ENCODE results near the gene WHRN.

The WHRN gene

DNA sequence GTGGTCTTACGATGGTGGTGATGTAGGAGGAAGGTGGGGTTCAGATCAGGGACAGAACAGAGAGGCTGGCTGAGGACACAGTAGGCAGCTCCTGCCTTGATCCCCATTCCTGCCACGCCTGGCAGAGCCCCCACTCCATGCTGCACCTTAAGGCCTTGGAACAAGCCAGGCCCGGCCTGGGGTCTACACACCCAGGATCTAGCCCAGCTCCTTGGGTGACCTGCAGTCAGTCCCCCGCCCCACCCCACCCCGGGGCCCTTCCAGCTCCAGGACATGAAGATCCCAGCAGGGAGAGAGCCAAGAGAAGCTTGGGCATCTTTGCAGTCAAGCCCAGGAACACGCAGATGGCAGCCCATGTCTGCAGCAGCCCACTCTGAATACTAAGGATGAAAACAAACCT, 34.7 kb downstream of the WHRN start:
- no peaks in the 10 kb centered on the region for H3K9me3 ChIP-seq (ENCODE audit: insufficient read depth, low read length)
- H3K27me3 ChIP-seq (ENCODE audit: insufficient read depth, insufficient read length): no peaks in the 10 kb centered on the region
- H3K4me3 ChIP-seq (ENCODE audit: insufficient read length, low read depth): no peak overlapping the region
- no peak for DNase-seq (ENCODE audit: low read depth, low spot score)
- H3K36me3 ChIP-seq (ENCODE audit: insufficient read depth, insufficient read length, low read length): peaks cover 13% of the 10 kb centered on the region
- no peak overlapping the region for H3K9ac ChIP-seq (ENCODE audit: insufficient read length, low read depth)
- TF ChIP-seq ZNF274 (IDR thresholded peaks at IDR 0.05; ENCODE audit: low read depth, low read length) (no peak), SUZ12 (IDR thresholded peaks at IDR 0.05; ENCODE audit: extremely low read depth, insufficient read depth, insufficient read length) (no peak), YY1 (IDR thresholded peaks at IDR 0.05; ENCODE audit: insufficient read depth, insufficient read length) (no peak)
- H3K4me1 ChIP-seq (ENCODE audit: insufficient read depth, insufficient read length): peaks cover 26% of the 10 kb centered on the region

DNA sequence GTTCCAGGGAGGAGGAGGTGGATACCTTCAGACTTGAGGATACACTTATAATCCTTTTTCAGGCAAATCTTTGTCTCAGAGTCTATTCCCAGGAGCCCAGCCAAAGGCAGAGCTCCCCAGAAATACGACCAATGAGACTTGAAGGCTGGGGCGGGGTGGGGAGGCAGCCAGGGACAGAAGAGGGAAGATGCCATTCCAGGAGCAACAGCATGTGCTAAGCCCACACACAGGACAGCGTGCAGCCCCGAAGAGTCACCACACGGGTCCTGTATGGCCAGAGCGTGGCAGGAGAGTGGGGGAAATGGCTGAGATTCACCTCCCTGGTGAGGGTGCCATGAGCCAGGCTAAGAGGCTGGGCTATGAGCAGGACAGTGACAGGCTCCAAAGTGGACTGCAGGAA, 35.2 kb downstream of the WHRN start:
- H3K9me3 ChIP-seq (ENCODE audit: insufficient read depth, low read length): no peaks in the 10 kb centered on the region
- no peaks in the 10 kb centered on the region for H3K27me3 ChIP-seq (ENCODE audit: insufficient read depth, insufficient read length)
- H3K9ac ChIP-seq (ENCODE audit: insufficient read length, low read depth): no peak overlapping the region
- no peak for DNase-seq (ENCODE audit: low read depth, low spot score)
- H3K36me3 ChIP-seq (ENCODE audit: insufficient read depth, insufficient read length, low read length): peaks cover 13% of the 10 kb centered on the region
- TF ChIP-seq YY1 (IDR thresholded peaks at IDR 0.05; ENCODE audit: insufficient read depth, insufficient read length) (no peak), ZNF274 (IDR thresholded peaks at IDR 0.05; ENCODE audit: low read depth, low read length) (no peak), SUZ12 (IDR thresholded peaks at IDR 0.05; ENCODE audit: extremely low read depth, insufficient read depth, insufficient read length) (no peak)
- no peak overlapping the region for H3K4me3 ChIP-seq (ENCODE audit: insufficient read length, low read depth)
- H3K4me1 ChIP-seq (ENCODE audit: insufficient read depth, insufficient read length): peaks cover 24% of the 10 kb centered on the region

DNA sequence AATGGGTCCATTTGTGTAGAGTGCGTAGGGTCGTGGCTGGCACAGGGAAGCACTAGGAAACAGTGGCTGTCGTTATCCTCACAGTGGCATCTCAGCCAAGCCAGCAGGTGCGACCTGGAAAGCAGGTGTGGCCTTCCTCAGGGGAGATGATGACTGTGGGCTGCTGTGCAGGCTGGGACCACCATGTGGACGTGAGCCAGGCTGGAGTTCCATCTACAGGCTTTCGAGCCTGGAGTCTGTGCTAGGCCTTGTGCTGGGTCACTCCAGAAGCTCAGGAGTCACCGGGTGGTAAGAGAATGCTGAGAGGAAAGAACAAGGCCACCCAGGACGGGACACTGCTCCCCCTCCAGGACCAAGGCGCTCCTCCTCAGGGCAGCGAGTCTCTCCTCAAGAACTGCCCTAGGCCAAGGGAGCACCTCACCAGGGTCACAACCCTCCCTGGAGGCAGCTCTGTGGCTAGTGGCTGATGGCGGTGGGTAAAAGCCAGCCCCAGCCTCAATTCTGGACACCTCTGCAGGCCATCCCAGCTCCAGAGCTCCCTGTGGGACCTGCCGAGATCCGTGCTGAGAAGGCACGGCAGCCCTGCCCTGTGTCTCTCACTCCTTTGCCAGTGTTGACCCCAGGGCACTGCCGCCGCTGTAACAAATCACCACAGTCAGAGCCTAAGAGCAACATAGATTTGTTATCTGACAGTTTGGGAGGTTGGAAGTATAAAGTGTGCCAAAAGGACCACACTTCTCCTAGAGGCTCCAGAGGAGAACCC, 36.0 kb downstream of the WHRN start:
- H3K9ac ChIP-seq (ENCODE audit: insufficient read length, low read depth): no peak overlapping the region
- no peaks in the 10 kb centered on the region for H3K27me3 ChIP-seq (ENCODE audit: insufficient read depth, insufficient read length)
- H3K36me3 ChIP-seq (ENCODE audit: insufficient read depth, insufficient read length, low read length): peaks cover 13% of the 10 kb centered on the region
- TF ChIP-seq ZNF274 (IDR thresholded peaks at IDR 0.05; ENCODE audit: low read depth, low read length): no peak
- no peak for TF ChIP-seq YY1 (IDR thresholded peaks at IDR 0.05; ENCODE audit: insufficient read depth, insufficient read length)
- no peak for TF ChIP-seq SUZ12 (IDR thresholded peaks at IDR 0.05; ENCODE audit: extremely low read depth, insufficient read depth, insufficient read length)
- H3K4me1 ChIP-seq (ENCODE audit: insufficient read depth, insufficient read length): peaks cover 18% of the 10 kb centered on the region
- DNase-seq (ENCODE audit: low read depth, low spot score): no peak
- no peaks in the 10 kb centered on the region for H3K9me3 ChIP-seq (ENCODE audit: insufficient read depth, low read length)
- no peak overlapping the region for H3K4me3 ChIP-seq (ENCODE audit: insufficient read length, low read depth)

DNA sequence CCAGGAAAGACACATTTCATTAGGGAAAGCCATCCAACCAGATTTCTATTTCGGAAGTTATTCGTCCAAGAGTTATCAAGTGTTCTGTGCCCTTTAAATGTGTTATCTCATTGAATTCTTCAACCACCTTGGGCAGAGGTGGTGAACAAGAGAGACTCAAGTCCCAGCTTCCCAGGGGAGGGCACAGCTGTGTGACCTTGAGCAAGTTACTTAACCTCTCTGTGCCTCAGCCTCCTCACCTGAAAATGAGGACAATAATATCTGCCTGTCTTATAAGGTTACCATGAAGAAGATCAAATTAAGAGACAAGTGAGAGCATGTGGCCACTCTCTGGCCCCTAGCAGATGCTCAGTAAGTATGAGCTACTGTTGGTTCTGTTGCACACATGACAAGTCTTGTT, 37.4 kb downstream of the WHRN start:
- TF ChIP-seq ZNF274 (IDR thresholded peaks at IDR 0.05; ENCODE audit: low read depth, low read length): no peak
- no peak for TF ChIP-seq SUZ12 (IDR thresholded peaks at IDR 0.05; ENCODE audit: extremely low read depth, insufficient read depth, insufficient read length)
- no peak for TF ChIP-seq YY1 (IDR thresholded peaks at IDR 0.05; ENCODE audit: insufficient read depth, insufficient read length)
- Histone ChIP-seq H3K9ac (ENCODE audit: insufficient read length, low read depth) (no peak overlapping the region), H3K9me3 (ENCODE audit: insufficient read depth, low read length) (no peaks in the 10 kb centered on the region)

DNA sequence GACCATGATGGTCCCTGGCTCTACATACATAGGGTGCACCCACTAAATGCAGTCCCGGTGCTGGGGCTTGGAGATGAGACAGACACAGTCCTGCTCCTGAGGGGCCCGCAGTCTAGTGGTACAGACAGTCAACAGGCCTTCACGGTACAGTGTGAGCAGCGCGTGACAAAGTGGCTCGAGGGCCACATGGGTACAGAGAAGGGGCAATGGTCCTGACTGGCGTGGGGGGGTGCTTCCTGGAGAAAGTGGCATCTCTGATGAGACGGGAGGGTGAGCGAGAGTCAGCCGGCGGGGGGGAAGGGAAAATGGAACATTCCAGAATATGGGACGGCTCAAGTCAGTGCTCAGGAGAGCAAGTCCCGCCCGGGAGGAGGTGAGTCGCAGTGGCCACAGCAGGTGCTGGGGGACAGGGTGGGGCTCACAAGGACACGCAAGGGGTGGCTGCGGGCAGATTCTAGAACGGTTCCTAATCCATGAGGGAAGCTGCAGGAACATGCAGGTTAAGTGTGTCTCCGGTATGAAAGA, 38.0 kb downstream of the WHRN start:
- H3K9ac ChIP-seq (ENCODE audit: insufficient read length, low read depth): no peak overlapping the region
- TF ChIP-seq YY1 (IDR thresholded peaks at IDR 0.05; ENCODE audit: insufficient read depth, insufficient read length): no peak
- no peak for TF ChIP-seq ZNF274 (IDR thresholded peaks at IDR 0.05; ENCODE audit: low read depth, low read length)
- no peak for TF ChIP-seq SUZ12 (IDR thresholded peaks at IDR 0.05; ENCODE audit: extremely low read depth, insufficient read depth, insufficient read length)

More for the DNA sequence above, 37.4 kb downstream of the WHRN start:
- Histone ChIP-seq H3K27me3 (ENCODE audit: insufficient read depth, insufficient read length) (no peaks in the 10 kb centered on the region), H3K36me3 (ENCODE audit: insufficient read depth, insufficient read length, low read length) (peaks cover 13% of the 10 kb centered on the region), H3K4me1 (ENCODE audit: insufficient read depth, insufficient read length) (peaks cover 12% of the 10 kb centered on the region), H3K4me3 (ENCODE audit: insufficient read length, low read depth) (no peak overlapping the region)
- no peak for DNase-seq (ENCODE audit: low read depth, low spot score)

DNA sequence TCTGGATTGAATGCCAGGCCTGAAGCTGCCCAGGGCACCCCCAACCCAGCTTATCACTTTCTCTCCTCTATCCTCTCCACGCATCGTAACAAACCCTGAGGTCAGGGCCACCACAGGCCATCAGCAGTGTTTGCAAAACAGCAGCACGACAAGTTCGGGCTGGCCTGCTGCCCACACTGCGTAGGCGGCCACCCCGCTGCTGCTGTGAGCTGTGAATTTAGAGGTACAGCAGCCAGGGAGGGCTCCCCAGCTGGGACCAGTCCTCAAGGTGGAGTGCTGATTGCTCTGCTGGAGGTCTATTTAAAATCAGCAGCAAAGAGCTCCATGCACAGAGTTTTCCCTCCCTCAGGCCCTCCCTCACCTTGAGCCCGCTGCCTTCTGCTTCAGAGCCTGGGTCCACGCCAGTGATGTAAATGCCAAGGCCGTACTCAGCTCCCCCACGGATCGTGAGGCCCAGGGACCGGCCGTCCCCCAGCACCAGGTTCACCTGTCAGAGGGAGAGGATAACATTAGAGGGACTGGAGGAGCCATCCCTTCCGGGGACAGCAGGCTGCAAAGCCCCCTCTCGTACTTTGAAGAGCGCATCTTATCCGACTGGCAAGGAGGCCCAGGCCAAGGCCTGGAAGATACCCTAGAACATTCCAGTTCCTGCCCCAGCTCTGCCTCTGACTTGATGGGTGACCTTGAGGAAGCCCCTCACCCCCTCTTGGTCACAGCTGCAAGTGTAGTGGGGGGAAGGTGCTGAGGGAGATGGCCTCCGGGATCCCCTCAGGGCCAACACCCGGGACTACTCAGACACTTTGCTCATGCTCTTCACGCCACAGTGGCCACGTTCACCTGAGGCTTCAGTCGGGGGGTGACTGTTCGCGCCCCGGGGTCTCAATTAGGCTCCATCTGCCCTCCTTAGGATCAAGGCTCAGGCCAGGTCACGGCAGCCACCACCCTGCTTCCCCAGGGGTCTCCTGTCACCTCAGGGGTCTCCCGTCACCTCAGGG, 39.1 kb downstream of the WHRN start:
- H3K4me1 ChIP-seq (ENCODE audit: insufficient read depth, insufficient read length): peaks cover 12% of the 10 kb centered on the region
- H3K9ac ChIP-seq (ENCODE audit: insufficient read length, low read depth): no peak overlapping the region
- DNase-seq (ENCODE audit: low read depth, low spot score): no peak
- H3K36me3 ChIP-seq (ENCODE audit: insufficient read depth, insufficient read length, low read length): peaks cover 13% of the 10 kb centered on the region
- no peaks in the 10 kb centered on the region for H3K27me3 ChIP-seq (ENCODE audit: insufficient read depth, insufficient read length)
- no peak overlapping the region for H3K4me3 ChIP-seq (ENCODE audit: insufficient read length, low read depth)
- no peaks in the 10 kb centered on the region for H3K9me3 ChIP-seq (ENCODE audit: insufficient read depth, low read length)
- no peak for TF ChIP-seq ZNF274 (IDR thresholded peaks at IDR 0.05; ENCODE audit: low read depth, low read length)
- TF ChIP-seq SUZ12 (IDR thresholded peaks at IDR 0.05; ENCODE audit: extremely low read depth, insufficient read depth, insufficient read length): no peak
- TF ChIP-seq YY1 (IDR thresholded peaks at IDR 0.05; ENCODE audit: insufficient read depth, insufficient read length): no peak

More for the DNA sequence above, 38.0 kb downstream of the WHRN start:
- no peaks in the 10 kb centered on the region for H3K9me3 ChIP-seq (ENCODE audit: insufficient read depth, low read length)
- H3K4me1 ChIP-seq (ENCODE audit: insufficient read depth, insufficient read length): peaks cover 12% of the 10 kb centered on the region
- H3K4me3 ChIP-seq (ENCODE audit: insufficient read length, low read depth): no peak overlapping the region
- DNase-seq (ENCODE audit: low read depth, low spot score): no peak
- peaks cover 13% of the 10 kb centered on the region for H3K36me3 ChIP-seq (ENCODE audit: insufficient read depth, insufficient read length, low read length)
- H3K27me3 ChIP-seq (ENCODE audit: insufficient read depth, insufficient read length): no peaks in the 10 kb centered on the region

Measured in NT2/D1 (cell line).